BJ (cell line): Measurements from ENCODE around the gene ADGRE2. TPM values are rescaled to one million over a fixed set of nuclear protein-coding genes. Genes with fewer than 3 reads are reported as not detected.
"Not testable (repeated sequence)": the region's sequence is repeated elsewhere in the genome, so short reads cannot be mapped to it uniquely, and the experiment has no call there.

Source experiments
- CTCF ChIA-PET: fragments of 350-600 bp; formaldehyde crosslinking; extraction: SDS; loops from one replicate; lab custom pipeline; 2021; ENCODE audit warnings: antibody characterized with exemption, inconsistent platforms; lab: Yijun Ruan, JAX
- POLR2A ChIA-PET: fragments of 300-600 bp; sonication (Branson Sonifier 250); formaldehyde crosslinking; extraction: SDS; loops from one replicate; lab custom pipeline; 2021; ENCODE audit warnings: antibody characterized with exemption; lab: Charles Lee
- DNase-seq: peaks from one replicate; pipeline ENCODE4 v3.0.0-alpha.2; 2011; ENCODE audit warnings: low read depth
- H3K27me3 ChIP-seq: 2 replicates; pipeline ENCODE4 v1.6.0; 2011; ENCODE audit warnings: low read length; ENCODE audit not compliant: control insufficient read depth, insufficient read depth
- H3K36me3 ChIP-seq: 2 replicates; pipeline ENCODE4 v1.5.1; 2011; ENCODE audit warnings: low read length; ENCODE audit not compliant: control insufficient read depth, insufficient read depth
- H3K4me3 ChIP-seq: 2 replicates; pipeline ENCODE4 v1.5.1; 2011; ENCODE audit warnings: low read depth, mild to moderate bottlenecking, control low read depth, low read length
- CTCF ChIP-seq: IDR thresholded peaks from 2 replicates; pipeline ENCODE4 v1.5.1; 2011; ENCODE audit warnings: low read depth, mild to moderate bottlenecking, control low read depth, inconsistent platforms, low read length, moderate library complexity; ENCODE audit not compliant: insufficient read depth
- polyA plus RNA-seq: library from polyadenylated mRNA; depleted of rRNA; stranded (reverse); fragments of >200 nt; gene quantifications from 2 replicates; pipeline ENCODE4 v1.2.3, GENCODE V29; 2011

ADGRE2 gene
- polyA plus RNA-seq, 1 experiment = 0.72 TPM

DNA sequence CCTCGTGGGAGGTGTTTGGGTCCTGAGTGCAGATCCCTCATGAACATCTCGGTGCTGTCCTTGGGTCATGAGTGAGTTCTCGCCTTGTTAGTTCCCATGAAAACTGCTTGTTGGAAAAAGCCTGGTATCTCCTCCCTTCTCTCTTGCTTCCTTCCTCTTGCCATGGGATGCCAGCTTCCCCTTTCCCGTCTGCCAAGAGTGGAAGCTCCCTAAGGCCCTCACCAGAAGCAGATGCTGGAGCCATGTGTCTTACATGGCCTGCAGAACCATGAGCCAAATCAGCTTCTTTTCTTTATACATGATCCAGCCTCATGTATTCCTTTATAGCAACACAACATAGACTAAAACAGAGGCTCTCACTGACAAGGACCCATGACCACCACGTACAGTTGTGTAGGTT is 8.2 kb downstream of the ADGRE2 start:
- DNase-seq = no peak
- CTCF ChIA-PET = no interaction called here
- POLR2A ChIA-PET = no interaction called here
- TF ChIP-seq CTCF = no peak
- peaks cover 2% of the 10 kb centered on the region; the same call in 1 of the 2 replicates for H3K36me3 ChIP-seq
- H3K27me3 ChIP-seq = no peaks in the 10 kb centered on the region
- no peak overlapping the region for H3K4me3 ChIP-seq

GRCh38 chr19:14769201-14769600 is 9.2 kb downstream of the ADGRE2 start:
- ChIA-PET CTCF (interaction anchor here (1.2 kb wide), 1 partner anchor 16 kb away, joined by 3 read pairs; no protein-coding TSS in a partner anchor), POLR2A (no interaction called here)
- DNase-seq = no peak
- no peak for TF ChIP-seq CTCF
- H3K36me3 ChIP-seq = peaks cover 2% of the 10 kb centered on the region; the same call in 1 of the 2 replicates
- no peaks in the 10 kb centered on the region for H3K27me3 ChIP-seq
- H3K4me3 ChIP-seq = no peak overlapping the region

- H3K36me3 ChIP-seq = peaks cover 2% of the 10 kb centered on the region; the same call in 1 of the 2 replicates
- H3K4me3 ChIP-seq = no peak overlapping the region
- ChIA-PET CTCF (no interaction called here), POLR2A (no interaction called here)
- no peaks in the 10 kb centered on the region for H3K27me3 ChIP-seq
- DNase-seq = no peak
- TF ChIP-seq CTCF = no peak
Observed at GRCh38 chr19:14768001-14768400, 10.4 kb downstream of the ADGRE2 start.

DNA sequence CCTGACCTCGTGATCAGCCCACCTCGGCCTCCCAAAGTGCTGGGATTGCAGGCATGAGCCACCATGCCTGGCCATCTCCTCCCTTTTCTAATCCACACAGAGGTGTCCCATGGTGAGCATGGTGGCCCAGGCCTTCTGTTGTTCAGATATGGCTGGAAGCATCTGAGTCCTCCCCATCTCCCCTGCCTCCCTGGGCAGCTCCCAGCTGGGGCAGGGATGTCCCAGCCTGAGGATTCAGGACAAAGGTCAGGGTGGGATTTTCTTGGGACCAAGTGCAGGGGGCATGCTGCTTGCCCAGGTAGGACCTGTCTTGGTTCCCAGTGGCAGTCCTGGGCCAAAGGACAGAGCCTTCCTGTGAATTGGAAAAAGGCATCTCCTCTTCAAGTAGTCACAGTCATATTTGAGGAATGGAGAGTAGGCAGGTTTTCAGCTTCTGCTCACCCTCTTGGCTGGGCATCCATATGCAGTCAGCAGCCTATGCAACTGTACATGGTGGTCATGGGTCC is 10.8 kb downstream of the ADGRE2 start:
- no peak overlapping the region for H3K4me3 ChIP-seq
- no peak for TF ChIP-seq CTCF
- peaks cover 2% of the 10 kb centered on the region; the same call in 1 of the 2 replicates for H3K36me3 ChIP-seq
- POLR2A ChIA-PET = no interaction called here
- CTCF ChIA-PET = no interaction called here
- no peak for DNase-seq
- H3K27me3 ChIP-seq = no peaks in the 10 kb centered on the region

- CTCF ChIA-PET = interaction anchor here (0.5 kb wide), 1 partner anchor 819 kb away, joined by 3 read pairs; no protein-coding TSS in a partner anchor
- DNase-seq, H3K36me3 ChIP-seq, POLR2A ChIA-PET, H3K27me3 ChIP-seq, H3K4me3 ChIP-seq: not testable (repeated sequence)
Observed at GRCh38 chr19:14765841-14766240, 12.5 kb downstream of the ADGRE2 start.

GRCh38 chr19:14765403-14765802 is 13.0 kb downstream of the ADGRE2 start:
- DNase-seq, H3K27me3 ChIP-seq, H3K36me3 ChIP-seq, H3K4me3 ChIP-seq, POLR2A ChIA-PET: not testable (repeated sequence)
- CTCF ChIA-PET = interaction anchor here (0.5 kb wide), 1 partner anchor 819 kb away, joined by 3 read pairs; no protein-coding TSS in a partner anchor
